CD14-positive monocyte (primary cell): ENCODE data around the gene KIAA0513. TPM values are rescaled to one million over a fixed set of nuclear protein-coding genes. Genes with fewer than 3 reads are reported as not detected.
A peak's percentile ranks its signal among the peaks of the same experiment; 100 is the strongest.

Experiments
- DNase-seq, 3 donors: peaks; one replicate each; pipeline ENCODE4 v3.0.0-alpha.2; 2011 to 2022
- H2AFZ ChIP-seq: 2 replicates; pipeline ENCODE4 v1.6.0; 2012; ENCODE audit warnings: mild to moderate bottlenecking, low read depth, low read length, inconsistent platforms; ENCODE audit not compliant: insufficient read depth, poor library complexity, severe bottlenecking
- H3K27ac ChIP-seq, 2 donors: 1 replicate in 1 of 2; 2 replicates in 1 of 2; pipeline ENCODE4 v1.5.1; 2012 to 2013; ENCODE audit warnings: low read length in 2 of 2, control low read depth in 1 of 2, inconsistent platforms in 1 of 2, low read depth in 1 of 2, mild to moderate bottlenecking in 1 of 2
- H3K27me3 ChIP-seq, 2 donors: one replicate each; pipeline versions ENCODE4 v1.6.0 to v1.6.1; 2011 to 2013; ENCODE audit warnings: low read length in 2 of 2; ENCODE audit not compliant: control insufficient read depth in 2 of 2, insufficient read depth in 2 of 2
- H3K36me3 ChIP-seq, 2 donors: replicated peaks in 1 of 2; 1 replicate in 1 of 2; 2 replicates in 1 of 2; pipeline versions ENCODE4 v1.5.1 to v1.6.1; 2012 to 2013; ENCODE audit warnings: low read length in 2 of 2, control low read depth in 1 of 2, inconsistent platforms in 1 of 2, mild to moderate bottlenecking in 1 of 2; ENCODE audit not compliant: insufficient read depth in 2 of 2, control insufficient read depth in 1 of 2
- H3K4me1 ChIP-seq, 2 donors: 1 replicate in 1 of 2; 2 replicates in 1 of 2; pipeline versions ENCODE4 v1.5.1 to v1.6.1; 2012 to 2013; ENCODE audit warnings: low read length in 2 of 2, control low read depth in 1 of 2, inconsistent platforms in 1 of 2, mild to moderate bottlenecking in 1 of 2, moderate library complexity in 1 of 2; ENCODE audit not compliant: insufficient read depth in 2 of 2, control insufficient read depth in 1 of 2
- H3K4me2 ChIP-seq: replicated peaks from 2 replicates; pipeline ENCODE3; 2012; ENCODE audit warnings: low read length, moderate library complexity, mild to moderate bottlenecking; ENCODE audit not compliant: poor library complexity, severe bottlenecking; ENCODE audit errors: extremely low read depth
- H3K4me3 ChIP-seq, 3 experiments: fragments of 200-600 bp in 1 of 3; sonication (generic) in 1 of 3; replicated peaks in 1 of 3; 1 replicate in 2 of 3; 2 replicates in 1 of 3; pipeline ENCODE4 v1.5.1; 2011 to 2013; ENCODE audit warnings: low read length in 3 of 3, mild to moderate bottlenecking in 3 of 3, control low read depth in 2 of 3, low read depth in 2 of 3, inconsistent platforms in 1 of 3, moderate library complexity in 1 of 3
- H3K79me2 ChIP-seq: 2 replicates; pipeline ENCODE4 v1.6.0; 2012; ENCODE audit warnings: mild to moderate bottlenecking, control low read depth, inconsistent platforms, low read length, moderate library complexity; ENCODE audit not compliant: insufficient read depth
- H3K9ac ChIP-seq: 2 replicates; pipeline ENCODE4 v1.6.0; 2017; ENCODE audit warnings: low read length, mild to moderate bottlenecking; ENCODE audit not compliant: insufficient read depth, poor library complexity, severe bottlenecking
- H3K9me3 ChIP-seq, 2 donors: replicated peaks in 1 of 2; 1 replicate in 1 of 2; 2 replicates in 1 of 2; pipeline versions ENCODE4 v1.5.1 to v1.6.1; 2012 to 2013; ENCODE audit warnings: low read length in 2 of 2, control low read depth in 1 of 2; ENCODE audit not compliant: control insufficient read depth in 1 of 2, insufficient read depth in 1 of 2
- H4K20me1 ChIP-seq: 2 replicates; pipeline ENCODE4 v1.6.0; 2012; ENCODE audit warnings: mild to moderate bottlenecking, low read length, control low read depth, moderate library complexity; ENCODE audit not compliant: insufficient read depth
- H3K27ac Mint-ChIP-seq, 7 donors: one replicate each; pipeline ENCODE4 v1.8.0; 2020; ENCODE audit warnings: mild to moderate bottlenecking in 7 of 7, mixed read lengths in 7 of 7, moderate library complexity in 6 of 7, inconsistent platforms in 2 of 7
- H3K27me3 Mint-ChIP-seq, 3 donors: one replicate each; pipeline ENCODE4 v1.8.0; 2021 to 2022; ENCODE audit warnings: low read depth in 3 of 3, mild to moderate bottlenecking in 3 of 3, mixed read lengths in 3 of 3, moderate library complexity in 3 of 3, inconsistent platforms in 1 of 3
- H3K36me3 Mint-ChIP-seq, 2 donors: one replicate each; pipeline ENCODE4 v1.8.0; 2020; ENCODE audit warnings: mixed read lengths in 2 of 2, inconsistent platforms in 1 of 2, mild to moderate bottlenecking in 1 of 2
- H3K4me1 Mint-ChIP-seq: one replicate; pipeline ENCODE4 v1.8.0; 2020; ENCODE audit warnings: mild to moderate bottlenecking, mixed read lengths
- H3K4me3 Mint-ChIP-seq, 2 donors: one replicate each; pipeline ENCODE4 v1.8.0; 2020; ENCODE audit warnings: mild to moderate bottlenecking in 2 of 2, mixed read lengths in 2 of 2, moderate library complexity in 1 of 2
- H3K9me3 Mint-ChIP-seq, 7 donors: one replicate each; pipeline ENCODE4 v1.8.0; 2020 to 2022; ENCODE audit warnings: mixed read lengths in 7 of 7, mild to moderate bottlenecking in 6 of 7, moderate library complexity in 6 of 7, inconsistent platforms in 2 of 7
- WGBS: methylation state at CpG from one replicate; pipeline ENCODE4 v1.1.5; 2013; ENCODE audit warnings: missing lambda C conversion rate; ENCODE audit not compliant: insufficient coverage; 5-methylcytosine and 5-hydroxymethylcytosine counted together
- intact Hi-C, 2 donors: fragments of 100-400 bp; cut with micrococcal nuclease; formaldehyde crosslinking; loops; one replicate each; pipeline versions ENCODE4 v1.15.0 to v1.15.1; 2023
- polyA plus RNA-seq, 3 donors: library from polyadenylated mRNA; depleted of rRNA in 1 of 3; unstranded in 2 of 3; stranded (reverse) in 1 of 3; fragments of 300-500 nt in 2 of 3; fragments of >200 nt in 1 of 3; fragmentation: Illumina TruSeq in 2 of 3; gene quantifications; 1 replicate in 2 of 3; 2 replicates in 1 of 3; pipeline ENCODE4 v1.2.3, GENCODE V29; 2012 to 2021
- TF ChIP-seq, protein P1 (sequence below): fragments of 200-600 bp; IDR thresholded peaks from one replicate; pipeline ENCODE4 v1.8.0; 2022; ENCODE audit warnings: antibody characterized with exemption, mild to moderate bottlenecking

KIAA0513 gene
- polyA plus RNA-seq, 3 donors: 21.4 to 77.5 (median 32.7) TPM

GRCh38 chr16:85015481-85016187, 12.0 kb upstream of the KIAA0513 start:
- peaks cover 71 to 72% of the 10 kb centered on the region in 2 donors for H3K4me1 ChIP-seq
- H4K20me1 ChIP-seq: no peaks in the 10 kb centered on the region
- no peak overlapping the region for H3K9ac ChIP-seq
- H3K9me3 Mint-ChIP-seq: no peaks in the 10 kb centered on the region
- H3K27me3 ChIP-seq: no peaks in the 10 kb centered on the region
- peaks cover 5 to 10% of the 10 kb centered on the region in 2 donors for H3K36me3 Mint-ChIP-seq
- H3K27ac ChIP-seq: peak overlapping the region; percentile 81 to 89
- no peaks in the 10 kb centered on the region for H3K9me3 ChIP-seq
- TF ChIP-seq, protein P1, sequence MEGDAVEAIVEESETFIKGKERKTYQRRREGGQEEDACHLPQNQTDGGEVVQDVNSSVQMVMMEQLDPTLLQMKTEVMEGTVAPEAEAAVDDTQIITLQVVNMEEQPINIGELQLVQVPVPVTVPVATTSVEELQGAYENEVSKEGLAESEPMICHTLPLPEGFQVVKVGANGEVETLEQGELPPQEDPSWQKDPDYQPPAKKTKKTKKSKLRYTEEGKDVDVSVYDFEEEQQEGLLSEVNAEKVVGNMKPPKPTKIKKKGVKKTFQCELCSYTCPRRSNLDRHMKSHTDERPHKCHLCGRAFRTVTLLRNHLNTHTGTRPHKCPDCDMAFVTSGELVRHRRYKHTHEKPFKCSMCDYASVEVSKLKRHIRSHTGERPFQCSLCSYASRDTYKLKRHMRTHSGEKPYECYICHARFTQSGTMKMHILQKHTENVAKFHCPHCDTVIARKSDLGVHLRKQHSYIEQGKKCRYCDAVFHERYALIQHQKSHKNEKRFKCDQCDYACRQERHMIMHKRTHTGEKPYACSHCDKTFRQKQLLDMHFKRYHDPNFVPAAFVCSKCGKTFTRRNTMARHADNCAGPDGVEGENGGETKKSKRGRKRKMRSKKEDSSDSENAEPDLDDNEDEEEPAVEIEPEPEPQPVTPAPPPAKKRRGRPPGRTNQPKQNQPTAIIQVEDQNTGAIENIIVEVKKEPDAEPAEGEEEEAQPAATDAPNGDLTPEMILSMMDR: no peak
- peak overlapping the region; percentile 75 to 96 (median 93) for H3K27ac Mint-ChIP-seq
- no peak overlapping the region for H3K4me2 ChIP-seq
- DNase-seq: peak in 1 of 3 donors; percentile 36
- H3K36me3 ChIP-seq: no peaks in the 10 kb centered on the region
- peaks cover 73% of the 10 kb centered on the region for H3K4me1 Mint-ChIP-seq
- peaks cover 30% of the 10 kb centered on the region for H3K79me2 ChIP-seq
- no peak overlapping the region for H3K4me3 Mint-ChIP-seq
- 100% methylated on average over 2 of the region's 5 CpGs for WGBS
- peak overlapping the region in 1 of 3 experiments; percentile 46 for H3K4me3 ChIP-seq
- H3K27me3 Mint-ChIP-seq: peaks cover 0 to 4% (median 1%) of the 10 kb centered on the region in 3 donors
- no peak overlapping the region for H2AFZ ChIP-seq
- intact Hi-C loops: loop anchor here in 1 of 2 donors (2.0 kb wide), 1 partner anchor 13 kb away; no protein-coding TSS in a partner anchor

DNA sequence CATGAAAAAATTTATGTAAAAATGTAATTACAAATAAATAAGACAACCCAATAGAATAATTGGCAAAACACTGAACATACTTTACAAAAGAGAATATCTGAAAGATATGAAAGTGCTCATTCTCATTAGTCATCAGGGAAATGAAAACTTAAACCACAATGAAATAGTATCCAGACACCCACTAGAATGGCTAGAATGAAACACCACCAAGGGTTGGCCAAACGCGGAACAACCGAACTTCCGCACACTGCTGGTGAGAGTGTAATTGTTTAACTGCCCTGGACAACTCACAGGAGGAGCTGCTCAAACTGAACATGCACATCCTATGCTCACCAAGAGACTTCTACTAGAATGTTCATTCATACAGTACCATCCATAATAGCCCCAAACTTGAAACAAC, 10.4 kb upstream of the KIAA0513 start:
- TF ChIP-seq, protein P1: no peak
- H3K27me3 Mint-ChIP-seq: peaks cover 1 to 2% (median 1%) of the 10 kb centered on the region in 3 donors
- Histone ChIP-seq H3K36me3 (no peaks in the 10 kb centered on the region), H3K79me2 (peaks cover 16% of the 10 kb centered on the region), H4K20me1 (no peaks in the 10 kb centered on the region), H3K4me3 (peak overlapping the region in 2 of 3 experiments; percentile 14 to 70), H2AFZ (peak overlapping the region; percentile 30), H3K27me3 (no peaks in the 10 kb centered on the region), H3K9ac (peak overlapping the region; percentile 41), H3K4me1 (peaks cover 65 to 68% of the 10 kb centered on the region in 2 donors), H3K4me2 (peak overlapping the region; percentile 65), H3K9me3 (no peaks in the 10 kb centered on the region), H3K27ac (peak overlapping the region; percentile 81 to 89)
- H3K36me3 Mint-ChIP-seq: peaks cover 5 to 10% of the 10 kb centered on the region in 2 donors
- WGBS: no CpG with 5 or more reads among the region's 4 CpGs
- peaks cover 67% of the 10 kb centered on the region for H3K4me1 Mint-ChIP-seq
- DNase-seq: peak; percentile 85 to 94 (median 94)
- peak overlapping the region; percentile 41 to 79 for H3K4me3 Mint-ChIP-seq
- no peaks in the 10 kb centered on the region for H3K9me3 Mint-ChIP-seq
- intact Hi-C loops: no loop called here
- peak overlapping the region; percentile 92 to 98 (median 96) for H3K27ac Mint-ChIP-seq
